ENCODE measurements around the gene OTOS.

GRCh38 chr2:240187989-240188590 lies 47.6 kb upstream of the OTOS start:
- no peak for TF ChIP-seq CTCF (IDR thresholded peaks at IDR 0.05)
- no peak for TF ChIP-seq SIN3A (IDR thresholded peaks at IDR 0.05; ENCODE audit: borderline replicate concordance, insufficient read depth, low read depth, low read length)
- TF ChIP-seq REST (IDR thresholded peaks at IDR 0.05; ENCODE audit: insufficient read depth in 1 of 2, low read depth in 2 of 2, low read length in 1 of 2): no peak
